Urinary bladder (tissue), 4 donors: ENCODE measurements around the gene DDT. TPM values are rescaled to one million over a fixed set of nuclear protein-coding genes. Genes with fewer than 3 reads are reported as not detected.
"Not testable (repeated sequence)": the region's sequence is repeated elsewhere in the genome, so short reads cannot be mapped to it uniquely, and the experiment has no call there.

Experiments used
- DNase-seq: peaks from one replicate; pipeline ENCODE4 v3.0.0-alpha.2; 2015; ENCODE audit errors: extremely low spot score
- H3K27ac ChIP-seq: one replicate; pipeline ENCODE4 v1.5.1; 2013; ENCODE audit warnings: low read depth, mild to moderate bottlenecking, moderate library complexity
- H3K36me3 ChIP-seq: one replicate; pipeline ENCODE4 v1.6.1; 2013; ENCODE audit warnings: mild to moderate bottlenecking, moderate library complexity; ENCODE audit not compliant: insufficient read depth
- H3K4me1 ChIP-seq: one replicate; pipeline ENCODE4 v1.6.1; 2013; ENCODE audit warnings: mild to moderate bottlenecking, moderate library complexity; ENCODE audit not compliant: insufficient read depth
- H3K4me3 ChIP-seq: one replicate; pipeline ENCODE4 v1.5.1; 2013; ENCODE audit warnings: low read depth, low read length
- WGBS: extraction: QIAGEN DNeasy Blood & Tissue Kit; methylation state at CpG from one replicate; pipeline ENCODE4 v1.1.7; 2013; 5-methylcytosine and 5-hydroxymethylcytosine counted together
- polyA plus RNA-seq: library from polyadenylated mRNA; stranded (reverse); fragments of 200-250 nt; gene quantifications from one replicate; pipeline ENCODE4 v1.2.3, GENCODE V29; 2013
- total RNA-seq: library from RNA; depleted of rRNA; stranded (reverse); fragments of >200 nt; gene quantifications from one replicate; pipeline ENCODE4 v1.2.3, GENCODE V29; 2014
- donor health status: healthy with polysubstance abuse.
- donor health status: healthy.

The DDT gene
- total and polyA plus RNA-seq, 2 donors: 71.1 to 232 TPM

DNA sequence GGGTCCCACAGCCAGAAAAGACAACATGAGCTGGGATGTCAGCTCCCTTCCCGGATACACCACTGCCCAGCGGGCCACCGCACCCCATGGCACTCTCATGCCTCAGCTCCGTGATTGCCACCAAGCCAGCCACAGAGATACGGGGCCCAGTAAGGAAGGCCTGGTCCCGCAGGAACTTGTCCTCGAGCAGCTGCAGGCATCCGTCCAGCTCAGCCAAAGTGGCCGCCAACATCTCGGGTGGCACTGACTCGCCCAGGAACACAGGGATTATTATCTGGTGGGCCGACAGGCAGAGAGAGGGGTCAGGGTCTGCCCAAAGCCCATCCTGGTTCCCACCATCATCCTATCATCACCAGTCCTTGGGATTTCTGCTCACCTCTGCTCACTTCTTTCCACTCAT is 3.1 kb upstream of the DDT start:
- WGBS: 70% methylated on average over 7 of the region's 12 CpGs
- H3K36me3 ChIP-seq, H3K4me3 ChIP-seq, H3K4me1 ChIP-seq, H3K27ac ChIP-seq, DNase-seq: not testable (repeated sequence)

DNA sequence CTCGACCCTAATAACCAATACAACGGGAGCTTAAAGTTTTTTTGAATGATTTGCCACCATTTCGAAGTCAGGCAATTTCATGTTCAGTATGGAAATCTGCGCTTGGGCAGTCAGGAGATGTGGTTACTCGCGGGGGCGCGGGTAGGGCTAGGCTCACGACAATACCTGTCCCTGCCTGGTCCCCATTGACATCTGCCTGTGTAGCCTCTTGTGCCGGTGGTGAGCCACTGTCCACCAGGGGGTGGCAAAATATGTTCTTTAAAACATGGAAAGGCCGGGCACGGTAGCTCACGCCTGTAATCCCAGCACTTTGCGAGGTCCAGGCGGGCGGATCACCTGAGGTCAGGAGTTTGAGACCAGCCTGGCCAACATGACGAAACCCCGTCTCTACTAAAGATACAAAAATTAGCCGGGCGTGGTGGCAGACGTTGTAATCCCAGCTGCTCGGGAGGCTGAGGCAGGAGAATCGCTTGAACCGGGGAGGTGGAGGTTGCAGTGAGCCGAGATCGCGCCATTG is 653 bp upstream of the DDT start:
- 15% methylated on average over 8 of the region's 27 CpGs for WGBS
- not testable (repeated sequence) for H3K36me3 ChIP-seq, DNase-seq, H3K4me1 ChIP-seq, H3K27ac ChIP-seq, H3K4me3 ChIP-seq

DNA sequence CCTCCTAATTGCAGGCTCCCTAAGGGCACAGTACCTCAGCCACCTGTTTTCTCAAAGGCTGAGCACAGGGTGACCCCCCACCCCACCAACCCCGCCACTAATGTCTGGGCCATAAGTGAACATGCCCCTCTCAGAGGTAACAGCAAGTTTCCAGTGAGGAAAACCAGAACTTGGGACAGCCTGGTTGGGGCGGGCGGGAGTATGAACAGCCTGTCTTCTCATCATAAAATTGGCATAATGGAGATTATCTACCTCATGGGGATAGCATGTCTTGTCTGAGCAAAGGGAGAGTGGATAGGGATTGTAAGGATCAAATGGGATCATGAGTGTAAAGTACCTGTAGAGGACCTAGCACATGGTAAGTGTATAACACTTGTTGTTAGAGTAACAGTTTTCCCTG is 2.3 kb downstream of the DDT start:
- H3K4me3 ChIP-seq, H3K36me3 ChIP-seq, H3K4me1 ChIP-seq, H3K27ac ChIP-seq, DNase-seq: not testable (repeated sequence)
- 89% methylated on average over 3 of the region's 3 CpGs for WGBS

DNA sequence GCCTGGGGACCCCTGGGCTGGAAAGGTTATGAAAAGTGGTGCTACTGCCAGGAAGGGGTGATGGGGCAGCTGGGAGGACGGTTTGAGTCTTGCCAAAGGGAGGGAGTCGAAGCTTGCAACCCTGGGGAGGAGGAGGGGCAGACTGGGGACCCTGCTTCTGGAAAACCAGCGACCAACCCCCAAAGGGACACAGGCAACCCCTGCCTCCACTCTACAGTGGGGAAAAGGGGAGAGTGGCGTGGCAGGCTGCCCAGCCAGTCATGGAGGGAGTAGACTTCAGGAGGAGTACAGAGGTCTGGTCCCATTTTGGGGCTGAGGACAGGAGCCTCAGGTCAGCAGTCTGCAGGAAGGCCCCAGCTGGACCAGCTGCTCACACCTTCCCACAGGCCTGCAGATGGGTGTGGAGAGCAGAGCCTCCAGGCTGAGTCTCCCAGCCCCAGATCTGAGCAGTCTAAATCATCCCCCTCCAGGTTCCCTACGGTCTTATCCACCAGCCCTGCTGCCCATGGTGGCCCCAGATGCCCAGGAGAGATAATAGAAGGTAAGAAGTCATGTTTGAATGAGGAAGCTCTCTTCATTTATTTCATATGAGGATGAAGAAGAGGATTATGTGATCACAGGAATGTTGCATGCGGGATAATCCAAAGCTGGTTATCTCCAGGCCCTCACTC is 3.3 kb downstream of the DDT start:
- DNase-seq: no peak
- no peaks in the 10 kb centered on the region for H3K4me1 ChIP-seq
- no peak overlapping the region for H3K27ac ChIP-seq
- peaks cover 3% of the 10 kb centered on the region for H3K36me3 ChIP-seq
- no peak overlapping the region for H3K4me3 ChIP-seq
- 55% methylated on average over 6 of the region's 6 CpGs for WGBS

DNA sequence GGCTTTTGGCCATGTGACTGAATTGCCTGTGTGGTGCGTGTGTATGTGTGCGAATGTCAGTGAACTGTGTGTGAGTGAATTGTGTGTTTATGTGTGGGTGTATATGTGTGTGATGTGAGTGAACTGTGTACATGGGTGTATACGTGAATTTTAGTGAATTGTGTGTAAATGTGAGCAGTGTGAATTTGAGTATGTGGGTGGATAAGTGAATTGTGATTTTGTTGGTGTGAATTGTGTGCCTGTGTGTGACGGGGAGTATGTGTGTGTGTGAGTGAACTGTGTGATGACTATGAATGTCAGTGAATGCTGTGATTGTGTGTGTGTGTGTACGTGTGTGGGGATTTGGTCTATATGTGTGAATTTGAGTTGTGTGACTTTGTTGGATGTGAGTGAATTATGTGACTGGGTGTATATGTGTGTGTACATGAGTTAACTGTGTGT is 4.0 kb downstream of the DDT start:
- WGBS: 76% methylated on average over 5 of the region's 5 CpGs
- Histone ChIP-seq H3K4me1 (no peaks in the 10 kb centered on the region), H3K4me3 (no peak overlapping the region), H3K36me3 (peaks cover 3% of the 10 kb centered on the region), H3K27ac (no peak overlapping the region)
- DNase-seq: no peak

DNA sequence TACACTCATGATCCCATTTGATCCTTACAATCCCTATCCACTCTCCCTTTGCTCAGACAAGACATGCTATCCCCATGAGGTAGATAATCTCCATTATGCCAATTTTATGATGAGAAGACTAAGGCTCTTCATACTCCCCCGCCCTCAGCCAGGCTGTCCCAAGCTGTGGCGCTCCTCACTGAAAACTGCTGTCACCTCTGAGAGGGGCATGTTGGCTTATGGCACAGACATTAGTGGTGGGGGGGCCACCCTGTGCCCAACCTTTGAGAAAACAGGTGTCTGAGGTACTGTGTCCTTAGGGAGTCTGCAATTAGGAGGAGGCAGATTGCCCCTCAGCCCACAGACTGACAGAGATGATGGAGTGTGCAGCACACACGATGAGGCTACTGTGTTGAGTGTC is 5.2 kb downstream of the DDT start:
- H3K27ac ChIP-seq: no peak overlapping the region
- no peak for DNase-seq
- no peaks in the 10 kb centered on the region for H3K4me1 ChIP-seq
- 89% methylated on average over 3 of the region's 3 CpGs for WGBS
- H3K4me3 ChIP-seq: no peak overlapping the region
- peaks cover 3% of the 10 kb centered on the region for H3K36me3 ChIP-seq

DNA sequence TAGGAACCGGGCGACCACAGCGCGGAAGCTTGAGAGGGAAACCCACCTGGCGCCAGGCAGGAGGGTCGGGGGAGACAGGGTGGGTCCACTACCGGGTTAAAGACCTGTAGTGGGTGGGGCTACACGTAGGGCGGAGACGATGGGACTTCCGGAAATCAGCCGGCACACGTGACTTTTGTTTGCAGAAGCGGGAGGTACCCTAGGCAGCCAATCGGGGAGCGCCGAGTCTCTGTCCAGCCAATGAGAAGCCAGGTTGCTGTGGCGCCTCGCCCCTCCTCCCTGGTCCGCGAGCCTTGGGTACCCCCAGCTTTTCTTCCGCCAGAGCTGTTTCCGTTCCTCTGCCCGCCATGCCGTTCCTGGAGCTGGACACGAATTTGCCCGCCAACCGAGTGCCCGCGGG is 7.7 kb downstream of the DDT start, which contains the start of gene DDTL:
TSS of gene DDTL (plus strand) at position 321 of the 400 bp plus-strand sequence. CDS start at position 348, 27 bp downstream.
- H3K27ac ChIP-seq, H3K4me3 ChIP-seq, DNase-seq, H3K4me1 ChIP-seq, H3K36me3 ChIP-seq: not testable (repeated sequence)
- no CpG with 5 or more reads among the region's 30 CpGs for WGBS

DNA sequence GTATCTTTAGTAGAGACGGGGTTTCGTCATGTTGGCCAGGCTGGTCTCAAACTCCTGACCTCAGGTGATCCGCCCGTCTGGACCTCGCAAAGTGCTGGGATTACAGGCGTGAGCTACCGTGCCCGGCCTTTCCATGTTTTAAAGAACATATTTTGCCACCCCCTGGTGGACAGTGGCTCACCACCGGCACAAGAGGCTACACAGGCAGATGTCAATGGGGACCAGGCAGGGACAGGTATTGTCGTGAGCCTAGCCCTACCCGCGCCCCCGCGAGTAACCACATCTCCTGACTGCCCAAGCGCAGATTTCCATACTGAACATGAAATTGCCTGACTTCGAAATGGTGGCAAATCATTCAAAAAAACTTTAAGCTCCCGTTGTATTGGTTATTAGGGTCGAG is 8.1 kb downstream of the DDT start:
- H3K4me3 ChIP-seq, DNase-seq, H3K4me1 ChIP-seq, H3K27ac ChIP-seq, H3K36me3 ChIP-seq: not testable (repeated sequence)
- no CpG with 5 or more reads among the region's 18 CpGs for WGBS

DNA sequence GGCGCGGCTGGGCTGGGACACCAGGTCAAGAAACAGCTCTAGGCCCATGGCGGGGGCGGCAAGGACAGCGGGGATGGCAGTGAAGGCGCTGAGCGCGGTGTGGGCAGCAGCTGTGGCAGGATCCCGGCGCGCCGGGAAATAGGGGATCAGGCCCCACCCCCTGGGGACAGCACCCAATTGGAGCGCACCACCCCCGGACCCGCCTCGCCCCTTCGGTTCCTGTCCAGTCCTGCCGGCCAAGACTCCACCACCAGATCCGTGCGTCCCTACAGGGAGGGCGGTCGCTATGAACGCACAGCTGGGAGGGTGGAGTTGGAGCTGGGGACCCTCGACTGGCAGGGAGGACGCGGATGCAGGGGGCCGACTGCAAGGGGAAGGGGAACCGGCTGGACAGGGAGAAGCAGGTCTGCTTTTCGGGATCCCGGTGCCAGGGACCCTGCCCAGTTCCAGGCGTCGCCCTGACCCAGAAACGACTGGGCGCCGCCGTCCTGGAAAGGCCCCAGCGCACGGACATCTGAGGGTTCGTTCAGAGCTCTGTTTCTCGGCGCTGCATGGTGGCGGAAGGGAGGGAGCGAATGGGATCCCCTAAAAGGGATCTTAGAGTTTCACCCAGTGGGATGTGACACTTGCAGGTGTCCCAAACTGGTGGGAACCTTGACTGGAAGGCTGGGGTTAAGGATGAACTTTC is 13.0 kb downstream of the DDT start, which contains the start of gene GSTT2B:
TSS of gene GSTT2B (minus strand) at position 112 of the 688 bp plus-strand sequence. CDS start at position 48, 64 bp downstream.
- not testable (repeated sequence) for H3K4me1 ChIP-seq, H3K4me3 ChIP-seq, H3K27ac ChIP-seq, H3K36me3 ChIP-seq, DNase-seq
- no CpG with 5 or more reads among the region's 43 CpGs for WGBS

DNA sequence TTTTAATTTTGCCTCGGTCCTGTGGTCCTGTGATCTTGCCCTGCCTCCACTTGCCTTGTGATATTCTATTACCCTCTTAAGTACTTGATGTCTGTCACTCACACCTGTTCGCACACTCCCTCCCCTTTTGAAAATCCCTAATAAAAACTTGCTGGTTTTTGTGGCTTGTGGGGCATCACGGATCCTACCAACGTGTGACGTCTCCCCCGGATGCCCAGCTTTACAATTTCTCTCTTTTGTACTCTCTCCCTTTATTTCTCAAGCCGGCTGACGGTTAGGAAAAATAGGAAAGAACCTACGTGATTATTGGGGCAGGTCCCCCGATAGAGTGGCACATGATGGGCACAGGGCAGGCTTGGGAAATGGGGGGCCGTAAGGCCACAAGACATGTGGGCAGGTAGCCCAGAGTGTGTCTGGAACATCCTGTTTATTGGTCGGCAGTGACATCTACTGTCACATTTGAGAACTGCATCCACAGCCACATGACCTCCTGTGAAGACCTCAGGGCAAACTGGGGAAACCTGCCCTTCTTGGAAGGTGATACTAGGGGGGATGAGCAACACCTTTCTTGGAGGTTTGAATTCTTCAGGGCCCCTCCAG is 17.8 kb downstream of the DDT start:
- not testable (repeated sequence) for H3K4me1 ChIP-seq, H3K27ac ChIP-seq, H3K36me3 ChIP-seq, H3K4me3 ChIP-seq
- WGBS: 23% methylated on average over 12 of the region's 12 CpGs
- peak; percentile 36 for DNase-seq

DNA sequence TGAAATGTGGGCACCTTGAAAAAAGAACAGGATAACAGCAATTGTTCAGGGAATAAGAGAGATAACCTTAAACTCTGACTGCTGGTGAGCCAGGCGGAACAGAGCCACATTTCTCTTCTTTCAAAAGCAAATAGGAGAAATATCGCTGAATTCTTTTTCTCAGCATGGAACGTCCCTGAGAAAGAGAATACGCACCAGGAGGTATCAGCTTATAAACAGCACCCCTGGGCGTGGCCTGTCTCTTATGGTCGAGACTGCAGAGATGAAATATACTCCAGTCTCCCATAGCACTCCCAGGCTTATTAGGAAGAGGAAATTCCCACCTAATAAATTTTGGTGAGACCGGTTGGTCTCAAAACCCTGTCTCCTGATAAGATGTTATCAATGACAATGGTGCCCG is 18.4 kb downstream of the DDT start:
- 66% methylated on average over 6 of the region's 8 CpGs for WGBS
- H3K36me3 ChIP-seq, H3K27ac ChIP-seq, DNase-seq, H3K4me3 ChIP-seq, H3K4me1 ChIP-seq: not testable (repeated sequence)

DNA sequence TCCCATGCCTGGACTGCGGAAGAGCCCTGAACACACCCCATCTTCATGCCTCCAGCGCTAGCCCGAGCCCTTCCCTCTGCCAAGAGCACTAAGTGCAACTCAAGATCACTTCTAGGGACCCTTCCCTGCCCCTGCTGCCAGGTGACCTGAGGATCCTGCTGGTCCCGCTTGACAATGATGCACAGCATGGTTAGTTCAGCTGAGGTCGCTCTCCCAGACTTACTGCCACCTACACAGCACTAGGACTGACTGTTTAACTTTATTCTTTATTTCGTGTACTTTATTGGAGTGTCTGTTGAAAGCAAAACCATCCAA is 19.3 kb downstream of the DDT start:
- H3K4me3 ChIP-seq, H3K4me1 ChIP-seq, H3K36me3 ChIP-seq, H3K27ac ChIP-seq, DNase-seq: not testable (repeated sequence)
- WGBS: 74% methylated on average over 6 of the region's 6 CpGs

DNA sequence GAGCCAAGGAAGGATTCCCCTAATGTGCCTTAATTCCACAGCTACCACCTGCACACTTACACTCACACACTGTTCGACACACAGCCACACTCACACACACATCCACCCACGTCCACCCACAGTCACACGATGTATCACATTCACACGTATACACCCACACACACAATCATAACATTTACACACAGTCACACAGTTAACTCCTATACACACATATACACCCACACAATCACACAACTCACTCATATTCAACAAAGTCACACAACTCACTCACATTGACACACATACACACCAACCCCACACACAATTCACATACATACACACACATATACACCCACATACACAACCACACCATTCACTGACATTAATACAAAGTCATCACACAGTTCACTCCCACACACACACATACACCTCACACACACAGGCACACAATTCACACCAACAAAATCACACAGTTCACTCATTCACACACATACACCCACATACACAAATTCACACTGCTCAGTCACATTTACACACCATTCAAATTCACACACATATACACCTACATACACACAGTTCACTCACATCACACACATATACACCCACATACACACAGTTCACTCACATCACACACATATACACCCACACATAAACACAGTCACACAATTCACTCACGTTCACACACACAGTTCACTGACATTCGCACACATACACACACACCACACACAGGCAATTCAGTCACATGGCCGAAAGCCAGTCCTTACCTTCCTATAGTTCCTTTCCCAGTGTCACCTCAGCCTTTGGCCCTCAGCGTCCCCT is 19.8 kb downstream of the DDT start:
- DNase-seq, H3K27ac ChIP-seq, H3K4me3 ChIP-seq, H3K4me1 ChIP-seq, H3K36me3 ChIP-seq: not testable (repeated sequence)
- 84% methylated on average over 8 of the region's 8 CpGs for WGBS
